Measurements from ENCODE around the gene CCR6. TPM values are rescaled to one million over a fixed set of nuclear protein-coding genes. Genes with fewer than 3 reads are reported as not detected.

CCR6 gene
- polyA plus RNA-seq, 2 of the 4 experiments (the other 2 are of a cell fraction) = 0.01 TPM; not detected in 1

- CTCF ChIA-PET = interaction anchor here (1.0 kb wide), 2 partner anchors 9 to 355 kb away, joined by 4 read pairs; no protein-coding TSS in a partner anchor
- TF ChIP-seq PHF8 (IDR thresholded peaks at IDR 0.05; ENCODE audit: borderline replicate concordance, low read depth) (no peak), SMC3 (IDR thresholded peaks at IDR 0.05) (no peak), ATOH8 (CRISPR knock-in tag; IDR thresholded peaks at IDR 0.05; ENCODE audit: low read depth) (no peak), CHD4 (IDR thresholded peaks at IDR 0.05; ENCODE audit: borderline replicate concordance) (no peak), SREBF2 (IDR thresholded peaks at IDR 0.05) (no peak), JUN (IDR thresholded peaks at IDR 0.05) (no peak), NFE2L2 (conservative IDR thresholded peaks at IDR 0.05; ENCODE audit: low read length) (no peak), CEBPB (IDR thresholded peaks at IDR 0.05) (no peak), ZFP36 (IDR thresholded peaks at IDR 0.05; ENCODE audit: borderline replicate concordance, partially characterized antibody) (no peak), TFCP2L1 (CRISPR knock-in tag; IDR thresholded peaks at IDR 0.05) (no peak), CBX2 (IDR thresholded peaks at IDR 0.05; ENCODE audit: borderline replicate concordance, low read depth) (no peak), TP53 (CRISPR knock-in tag; IDR thresholded peaks at IDR 0.05) (no peak)
- ATAC-seq (no peak), FAIRE-seq (no peak), DNase-seq (ENCODE audit: low read depth in 1 of 2, low spot score in 1 of 2) (no peak)
- Histone ChIP-seq H3K27ac (no peak overlapping the region), H3K4me3 (no peak overlapping the region), H3K4me2 (no peak overlapping the region), H3K4me1 (no peaks in the 10 kb centered on the region), H3K9me3 (no peaks in the 10 kb centered on the region)
- 18% methylated on average over 4 of the region's 4 CpGs for WGBS (ENCODE audit: missing lambda C conversion rate)
- POLR2A ChIA-PET = no interaction called here
Measured at GRCh38 chr6:167129562-167129961, 6.7 kb downstream of the CCR6 start.

- ATAC-seq = no peak
- no peak overlapping the region for H3K27ac ChIP-seq
- TF ChIP-seq ZFP36 (IDR thresholded peaks at IDR 0.05; ENCODE audit: borderline replicate concordance, partially characterized antibody) = no peak
- no peak for TF ChIP-seq POLR2AphosphoS2 (conservative IDR thresholded peaks at IDR 0.05; ENCODE audit: low read length)
- no peak for TF ChIP-seq NPAS2 (CRISPR knock-in tag; IDR thresholded peaks at IDR 0.05; ENCODE audit: borderline replicate concordance)
- no peak for TF ChIP-seq HEYL (CRISPR knock-in tag; IDR thresholded peaks at IDR 0.05)
- no peak for TF ChIP-seq NFE2L2 (conservative IDR thresholded peaks at IDR 0.05; ENCODE audit: low read length)
- no peak for TF ChIP-seq NR3C1 (IDR thresholded peaks at IDR 0.05)
- TF ChIP-seq CEBPB (IDR thresholded peaks at IDR 0.05) = no peak
- no peak for TF ChIP-seq HES2 (IDR thresholded peaks at IDR 0.05)
- no peak for TF ChIP-seq RARB (CRISPR knock-in tag; IDR thresholded peaks at IDR 0.05)
- no peak for TF ChIP-seq REST (IDR thresholded peaks at IDR 0.05)
- TF ChIP-seq EHMT2 (IDR thresholded peaks at IDR 0.05; ENCODE audit: low read depth) = no peak
- no peak for TF ChIP-seq HDAC2 (IDR thresholded peaks at IDR 0.05)
- TF ChIP-seq MAFK (IDR thresholded peaks at IDR 0.05; ENCODE audit: partially characterized antibody) = no peak
- TF ChIP-seq POLR2A (IDR thresholded peaks at IDR 0.05; ENCODE audit: low read length) = no peak
- TF ChIP-seq CBX2 (IDR thresholded peaks at IDR 0.05; ENCODE audit: borderline replicate concordance, low read depth) = no peak
- TF ChIP-seq FOSL2 (IDR thresholded peaks at IDR 0.05) = no peak
- no peak for TF ChIP-seq FOSL2 (CRISPR knock-in tag; IDR thresholded peaks at IDR 0.05)
- DNase-seq (ENCODE audit: low read depth in 1 of 2, low spot score in 1 of 2) = no peak
- POLR2A ChIA-PET = no interaction called here
- no peak overlapping the region for H3K4me2 ChIP-seq
- no peaks in the 10 kb centered on the region for H3K4me1 ChIP-seq
- H3K4me3 ChIP-seq = no peak overlapping the region
- CTCF ChIA-PET = interaction anchor here (1.0 kb wide), 2 partner anchors 8 to 355 kb away, joined by 4 read pairs; no protein-coding TSS in a partner anchor
- no peaks in the 10 kb centered on the region for H3K9me3 ChIP-seq
- 51% methylated on average over 6 of the region's 6 CpGs for WGBS (ENCODE audit: missing lambda C conversion rate)
- FAIRE-seq = no peak
Measured at GRCh38 chr6:167130008-167130677, 7.2 kb downstream of the CCR6 start.
